OCI-LY1 (cell line): ENCODE measurements around the gene FRY.
A peak's percentile ranks its signal among the peaks of the same experiment; 100 is the strongest.

Experiments used
- H2AFZ ChIP-seq: fragments of 200-600 bp; sonication (generic), shearing (Covaris generic); 2 replicates; pipeline ENCODE4 v1.6.0; 2014; ENCODE audit warnings: antibody characterized with exemption, mild to moderate bottlenecking, low read length
- H3F3A ChIP-seq: fragments of 200-600 bp; sonication (generic), shearing (Covaris generic); 2 replicates; pipeline ENCODE4 v1.6.0; 2014; ENCODE audit warnings: mild to moderate bottlenecking, antibody characterized with exemption, low read length, moderate library complexity; ENCODE audit not compliant: insufficient read depth
- H3K27ac ChIP-seq: fragments of 200-600 bp; sonication (generic); 2 replicates; pipeline ENCODE4 v1.5.1; 2014; ENCODE audit warnings: low read length, mixed run types, mild to moderate bottlenecking, low read depth; ENCODE audit not compliant: poor library complexity, severe bottlenecking
- H3K27me3 ChIP-seq: fragments of 200-600 bp; sonication (generic); 2 replicates; pipeline ENCODE4 v1.6.0; 2014; ENCODE audit warnings: antibody characterized with exemption, mild to moderate bottlenecking, low read length, moderate library complexity; ENCODE audit not compliant: insufficient read depth
- H3K36me3 ChIP-seq: fragments of 200-600 bp; sonication (generic); 2 replicates; pipeline ENCODE4 v1.6.1; 2014; ENCODE audit warnings: mild to moderate bottlenecking, antibody characterized with exemption, low read length, moderate library complexity, mixed read lengths; ENCODE audit not compliant: insufficient read depth
- H3K4me1 ChIP-seq: fragments of 200-600 bp; sonication (generic); 2 replicates; pipeline ENCODE4 v1.5.1; 2014; ENCODE audit warnings: mild to moderate bottlenecking, low read length, moderate library complexity; ENCODE audit not compliant: insufficient read depth, severe bottlenecking
- H3K4me2 ChIP-seq: fragments of 200-600 bp; sonication (generic), shearing (Covaris generic); 2 replicates; pipeline ENCODE4 v1.6.1; 2014; ENCODE audit warnings: low read length
- H3K4me3 ChIP-seq: fragments of 200-600 bp; sonication (generic); 2 replicates; pipeline ENCODE4 v1.5.1; 2014; ENCODE audit warnings: low read length, low read depth, mild to moderate bottlenecking, mixed read lengths; ENCODE audit not compliant: poor library complexity, severe bottlenecking
- H3K79me2 ChIP-seq: fragments of 200-600 bp; shearing (Covaris generic); 2 replicates; pipeline ENCODE4 v1.6.1; 2016; ENCODE audit warnings: mixed run types, low read length, mixed read lengths; ENCODE audit not compliant: insufficient read depth
- H3K9ac ChIP-seq: fragments of 200-600 bp; sonication (generic), shearing (Covaris generic); 2 replicates; pipeline ENCODE4 v1.6.1; 2014; ENCODE audit warnings: mild to moderate bottlenecking, low read length, mixed read lengths
- H3K9me2 ChIP-seq: fragments of 200-600 bp; sonication (generic), shearing (Covaris generic); 2 replicates; pipeline ENCODE4 v1.6.1; 2014; ENCODE audit warnings: low read depth, mild to moderate bottlenecking, low read length, mixed read lengths
- H3K9me3 ChIP-seq: fragments of 200-600 bp; shearing (Covaris generic); 2 replicates; pipeline ENCODE4 v1.6.1; 2014; ENCODE audit warnings: low read length, mixed read lengths
- H4K20me1 ChIP-seq: fragments of 200-600 bp; sonication (generic), shearing (Covaris generic); 2 replicates; pipeline ENCODE4 v1.6.0; 2016; ENCODE audit warnings: mild to moderate bottlenecking, low read length; ENCODE audit not compliant: insufficient read depth
- CTCF ChIP-seq: fragments of 200-600 bp; sonication (generic), shearing (Covaris generic); IDR thresholded peaks from 2 replicates; pipeline ENCODE4 v1.5.1; 2017; ENCODE audit warnings: mild to moderate bottlenecking, antibody characterized with exemption, low read length, moderate library complexity, mixed read lengths
- EZH2 ChIP-seq: fragments of 200-600 bp; sonication (generic), shearing (Covaris generic); IDR thresholded peaks from 2 replicates; pipeline ENCODE4 v1.8.0; 2017; ENCODE audit warnings: borderline replicate concordance, mixed run types, mild to moderate bottlenecking, antibody characterized with exemption, low read length, moderate library complexity, mixed read lengths

Gene FRY

GRCh38 chr13:32016119-32016518, 15.5 kb upstream of the FRY start:
- Histone ChIP-seq H3K27me3 (no peaks in the 10 kb centered on the region), H3K9ac (no peak overlapping the region), H3K4me3 (no peak overlapping the region), H2AFZ (no peak overlapping the region), H3K4me1 (no peaks in the 10 kb centered on the region), H3K4me2 (no peak overlapping the region), H3K36me3 (no peaks in the 10 kb centered on the region), H3K9me2 (no peaks in the 10 kb centered on the region), H4K20me1 (no peaks in the 10 kb centered on the region), H3K79me2 (no peaks in the 10 kb centered on the region), H3K9me3 (no peaks in the 10 kb centered on the region), H3F3A (no peaks in the 10 kb centered on the region), H3K27ac (no peak overlapping the region)
- TF ChIP-seq EZH2, result no peak
- TF ChIP-seq CTCF, result no peak

- no peak for TF ChIP-seq EZH2
- no peak for TF ChIP-seq CTCF
- Histone ChIP-seq H3K4me3 (no peak overlapping the region), H3K4me2 (no peak overlapping the region), H3K36me3 (no peaks in the 10 kb centered on the region), H3K9me2 (no peaks in the 10 kb centered on the region), H2AFZ (no peak overlapping the region), H3K79me2 (no peaks in the 10 kb centered on the region), H3F3A (no peaks in the 10 kb centered on the region), H4K20me1 (no peaks in the 10 kb centered on the region), H3K9ac (no peak overlapping the region), H3K9me3 (no peaks in the 10 kb centered on the region), H3K27me3 (no peaks in the 10 kb centered on the region), H3K27ac (no peak overlapping the region), H3K4me1 (no peaks in the 10 kb centered on the region)
Measured at GRCh38 chr13:32016631-32017030, 14.9 kb upstream of the FRY start.

- Histone ChIP-seq H3K9me2 (no peaks in the 10 kb centered on the region), H3K9me3 (no peaks in the 10 kb centered on the region), H3K79me2 (no peaks in the 10 kb centered on the region), H3K9ac (no peak overlapping the region), H3K4me2 (no peak overlapping the region), H3K27me3 (no peaks in the 10 kb centered on the region), H3K4me1 (no peaks in the 10 kb centered on the region), H3K36me3 (no peaks in the 10 kb centered on the region), H3K27ac (no peak overlapping the region), H3F3A (no peaks in the 10 kb centered on the region), H2AFZ (no peak overlapping the region), H3K4me3 (no peak overlapping the region), H4K20me1 (no peaks in the 10 kb centered on the region)
- no peak for TF ChIP-seq EZH2
Measured at GRCh38 chr13:32017474-32017873, 14.1 kb upstream of the FRY start.

- Histone ChIP-seq H3K36me3 (no peaks in the 10 kb centered on the region), H4K20me1 (no peaks in the 10 kb centered on the region), H3K9me2 (no peaks in the 10 kb centered on the region), H3K9me3 (no peaks in the 10 kb centered on the region), H2AFZ (no peak overlapping the region), H3K4me2 (no peak overlapping the region), H3K4me1 (no peaks in the 10 kb centered on the region), H3K4me3 (no peak overlapping the region), H3K9ac (no peak overlapping the region), H3K27ac (no peak overlapping the region), H3F3A (no peaks in the 10 kb centered on the region), H3K79me2 (no peaks in the 10 kb centered on the region), H3K27me3 (no peaks in the 10 kb centered on the region)
- TF ChIP-seq CTCF (peak; percentile 72), EZH2 (no peak)
Measured at GRCh38 chr13:32019612-32020233, 11.9 kb upstream of the FRY start.
